Measurements from ENCODE around the gene EXOC3L2. TPM values are rescaled to one million over a fixed set of nuclear protein-coding genes. Genes with fewer than 3 reads are reported as not detected.

EXOC3L2 gene
- total RNA-seq, 4 donors from 2014 or later, result 0.44 to 3.5 (median 1.7) TPM

- no peak for TF ChIP-seq EP300 (IDR thresholded peaks at IDR 0.05)
- DNase-seq (ENCODE audit: low spot score in 2 of 2), result no peak
- Histone ChIP-seq H3K27ac (peak overlapping the region; percentile 42), H3K36me3 (no peaks in the 10 kb centered on the region), H3K9me3 (no peaks in the 10 kb centered on the region), H3K4me1 (peaks cover 72% of the 10 kb centered on the region), H3K27me3 (peaks cover 4% of the 10 kb centered on the region), H3K4me3 (no peak overlapping the region)
- 9% methylated on average over 13 of the region's 27 CpGs for WGBS
These were observed 80.5 kb downstream of the EXOC3L2 start for GRCh38 chr19:45164577-45165335.

- 66% methylated on average over 14 of the region's 15 CpGs for WGBS
- no peak for TF ChIP-seq EP300 (IDR thresholded peaks at IDR 0.05)
- no peak for TF ChIP-seq POLR2A (IDR thresholded peaks at IDR 0.05)
- TF ChIP-seq POLR2AphosphoS5 (IDR thresholded peaks at IDR 0.05), result no peak
- no peak for TF ChIP-seq CTCF (IDR thresholded peaks at IDR 0.05)
- peak overlapping the region; percentile 42 for H3K27ac ChIP-seq
- H3K4me3 ChIP-seq, result no peak overlapping the region
- H3K9me3 ChIP-seq, result no peaks in the 10 kb centered on the region
- H3K27me3 ChIP-seq, result peaks cover 4% of the 10 kb centered on the region
- DNase-seq (ENCODE audit: low spot score in 2 of 2), result no peak
- peaks cover 69% of the 10 kb centered on the region for H3K4me1 ChIP-seq
- H3K36me3 ChIP-seq, result no peaks in the 10 kb centered on the region
These were observed 81.3 kb downstream of the EXOC3L2 start for GRCh38 chr19:45163751-45164460.

GRCh38 chr19:45163156-45163555, 82.1 kb downstream of the EXOC3L2 start:
- Histone ChIP-seq H3K9me3 (no peaks in the 10 kb centered on the region), H3K27ac (peak overlapping the region; percentile 73), H3K36me3 (no peaks in the 10 kb centered on the region), H3K4me3 (no peak overlapping the region), H3K4me1 (peaks cover 69% of the 10 kb centered on the region), H3K27me3 (peaks cover 4% of the 10 kb centered on the region)
- DNase-seq (ENCODE audit: low spot score in 2 of 2), result no peak
- 65% methylated on average over 7 of the region's 17 CpGs for WGBS
- TF ChIP-seq POLR2AphosphoS5 (IDR thresholded peaks at IDR 0.05) (no peak), POLR2A (IDR thresholded peaks at IDR 0.05) (no peak), CTCF (IDR thresholded peaks at IDR 0.05) (no peak), EP300 (IDR thresholded peaks at IDR 0.05) (no peak)

DNA sequence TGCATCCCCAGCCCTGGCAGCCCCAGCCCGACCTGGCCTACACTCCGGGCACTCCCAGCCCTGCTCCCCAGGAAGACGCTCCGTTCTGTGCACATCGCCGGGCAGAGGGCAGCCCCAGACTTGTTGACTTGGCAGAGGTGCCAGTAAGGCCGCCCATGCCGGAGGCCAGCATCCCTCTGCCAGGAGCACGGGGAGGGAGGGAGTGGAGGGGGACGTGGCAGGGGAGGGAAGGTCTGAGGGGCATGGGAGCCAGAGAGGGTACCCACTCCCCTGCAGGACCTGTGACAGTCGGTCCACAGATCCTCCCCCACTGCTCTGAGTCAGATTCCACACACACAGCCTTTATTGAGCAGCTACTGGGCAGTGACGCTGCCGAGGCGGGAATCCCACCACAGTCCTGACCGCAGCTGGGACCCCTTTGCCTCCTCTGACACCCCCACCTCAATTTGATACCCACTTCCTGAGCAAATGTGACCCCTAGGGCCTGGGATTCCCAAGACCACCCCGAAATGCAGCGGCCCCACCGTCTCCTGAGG, 82.5 kb downstream of the EXOC3L2 start:
- Histone ChIP-seq H3K4me3 (peak overlapping the region; percentile 38), H3K9me3 (no peaks in the 10 kb centered on the region), H3K27ac (peak overlapping the region; percentile 73), H3K36me3 (no peaks in the 10 kb centered on the region), H3K27me3 (peaks cover 4% of the 10 kb centered on the region), H3K4me1 (peaks cover 74% of the 10 kb centered on the region)
- WGBS, result 57% methylated on average over 5 of the region's 18 CpGs
- TF ChIP-seq POLR2AphosphoS5 (IDR thresholded peaks at IDR 0.05) (peak in 1 of 3 donors; percentile 62), CTCF (IDR thresholded peaks at IDR 0.05) (no peak)
- peak in 1 of 2 donors; percentile 80 for DNase-seq (ENCODE audit: low spot score in 2 of 2)

Other genes starting within 250 kb of the EXOC3L2 start
- 10 to 100 TPM in 2 of 4 donors, 1 to 10 TPM in 2; 1.4 to 16.5 (median 10.6) TPM for gene RELB, start 243.9 kb downstream of the EXOC3L2 start, total RNA-seq
- gene CLASRP, start 206.4 kb downstream of the EXOC3L2 start, total RNA-seq, result 100 to 1,000 TPM in 1 of 4 donors, 10 to 100 TPM in 3; 55.3 to 135 (median 84.3) TPM
- 1 to 10 TPM; 4.3 to 5.8 (median 4.9) TPM for gene ZNF296, start 168.9 kb downstream of the EXOC3L2 start, total RNA-seq
- gene GEMIN7, start 166.1 kb downstream of the EXOC3L2 start, total RNA-seq, result 10 to 100 TPM; 18.8 to 29.8 (median 20.5) TPM
- 10 to 100 TPM; 24.6 to 43.1 (median 33.5) TPM for gene PPP1R37, start 152.2 kb downstream of the EXOC3L2 start, total RNA-seq
- gene NKPD1, start 84.4 kb downstream of the EXOC3L2 start, total RNA-seq, result 10 to 100 TPM; 22.4 to 60.4 (median 51.1) TPM
- gene TRAPPC6A, start 67.2 kb downstream of the EXOC3L2 start, total RNA-seq, result 10 to 100 TPM; 55.9 to 82.3 (median 71.8) TPM
- gene BLOC1S3, start 66.6 kb downstream of the EXOC3L2 start, total RNA-seq, result 10 to 100 TPM; 15.3 to 20.1 (median 15.9) TPM
- gene MARK4, start 5.9 kb upstream of the EXOC3L2 start, total RNA-seq, result 10 to 100 TPM; 37.4 to 56.2 (median 49.0) TPM
- not detected for gene CKM, start 77.5 kb upstream of the EXOC3L2 start, total RNA-seq
- 100 to 1,000 TPM in 3 of 4 donors, 10 to 100 TPM in 1; 73.4 to 132 (median 109) TPM for gene KLC3, start 95.3 kb upstream of the EXOC3L2 start, total RNA-seq
- gene ERCC2, start 125.2 kb upstream of the EXOC3L2 start, total RNA-seq, result 10 to 100 TPM; 10.2 to 22.3 (median 14.1) TPM
- gene PPP1R13L, start 159.7 kb upstream of the EXOC3L2 start, total RNA-seq, result 100 to 1,000 TPM; 195 to 597 (median 280) TPM
- 10 to 100 TPM in 2 of 4 donors, 1 to 10 TPM in 2; 4.7 to 12.2 (median 8.0) TPM for gene POLR1G, start 161.2 kb upstream of the EXOC3L2 start, total RNA-seq
- 100 to 1,000 TPM; 102 to 120 (median 106) TPM for gene ERCC1, start 178.5 kb upstream of the EXOC3L2 start, total RNA-seq
- gene FOSB, start 222.6 kb upstream of the EXOC3L2 start, total RNA-seq, result 100 to 1,000 TPM; 326 to 676 (median 518) TPM